PFSK-1 (cell line): Measurements from ENCODE around the gene EFCAB6.

Experiments used
- POLR2AphosphoS5 ChIP-seq: IDR thresholded peaks from 2 replicates; pipeline ENCODE4 v1.6.1; 2012; ENCODE audit warnings: low read depth, mild to moderate bottlenecking, control low read depth, low read length, moderate library complexity
- TAF1 ChIP-seq: IDR thresholded peaks from 2 replicates; pipeline ENCODE4 v1.6.1; 2012; ENCODE audit warnings: low read length, control low read depth, borderline replicate concordance; ENCODE audit not compliant: insufficient read depth

GRCh38 chr22:43566561-43567332 is 245.4 kb downstream of the EFCAB6 start:
- TF ChIP-seq POLR2AphosphoS5 (no peak), TAF1 (no peak)
